Astrocyte (in vitro differentiated cells and primary cell): ENCODE measurements around the gene P4HB. TPM values are rescaled to one million over a fixed set of nuclear protein-coding genes. Genes with fewer than 3 reads are reported as not detected.
A peak's percentile ranks its signal among the peaks of the same experiment; 100 is the strongest.
"Not testable (repeated sequence)": the region's sequence is repeated elsewhere in the genome, so short reads cannot be mapped to it uniquely, and the experiment has no call there.

Experiments
- DNase-seq: peaks from one replicate; pipeline ENCODE4 v3.0.0-alpha.2; 2010; ENCODE audit warnings: low read depth
- FAIRE-seq: peaks from 2 replicates; lab custom pipeline; 2011; peaks lifted over from hg19 to GRCh38; lab: Jason Lieb, UNC
- H2AFZ ChIP-seq: 2 replicates; pipeline ENCODE4 v1.6.0; 2012; ENCODE audit warnings: low read depth, low read length, inconsistent platforms
- H3K27ac ChIP-seq: 2 replicates; pipeline ENCODE4 v1.5.1; 2011; ENCODE audit warnings: low read depth, low read length, inconsistent platforms
- H3K27me3 ChIP-seq: 2 replicates; pipeline ENCODE4 v1.6.0; 2011; ENCODE audit warnings: low read length, inconsistent platforms; ENCODE audit not compliant: insufficient read depth
- H3K36me3 ChIP-seq: 2 replicates; pipeline ENCODE4 v1.5.1; 2011; ENCODE audit warnings: low read length, inconsistent platforms; ENCODE audit not compliant: insufficient read depth
- H3K4me1 ChIP-seq: 2 replicates; pipeline ENCODE4 v1.5.1; 2011; ENCODE audit warnings: low read length, inconsistent platforms; ENCODE audit not compliant: insufficient read depth
- H3K4me2 ChIP-seq: 2 replicates; pipeline ENCODE4 v1.6.0; 2012; ENCODE audit warnings: low read length, inconsistent platforms
- H3K4me3 ChIP-seq: 2 replicates; pipeline ENCODE4 v1.5.1; 2011; ENCODE audit warnings: low read depth, mild to moderate bottlenecking, low read length, inconsistent platforms; ENCODE audit not compliant: insufficient read depth
- H3K79me2 ChIP-seq: 2 replicates; pipeline ENCODE4 v1.6.0; 2012; ENCODE audit warnings: mild to moderate bottlenecking, low read length, inconsistent platforms; ENCODE audit not compliant: insufficient read depth
- H3K9ac ChIP-seq: 2 replicates; pipeline ENCODE4 v1.6.0; 2012; ENCODE audit warnings: mild to moderate bottlenecking, low read length, inconsistent platforms
- H3K9me3 ChIP-seq: 2 replicates; pipeline ENCODE4 v1.5.1; 2012; ENCODE audit warnings: low read depth, mild to moderate bottlenecking, low read length, inconsistent platforms; ENCODE audit not compliant: insufficient read depth
- H4K20me1 ChIP-seq: 2 replicates; pipeline ENCODE4 v1.6.0; 2012; ENCODE audit warnings: low read length, inconsistent platforms; ENCODE audit not compliant: insufficient read depth
- H3K27ac Mint-ChIP-seq: one replicate; pipeline ENCODE4 v1.8.0; 2021; ENCODE audit warnings: mild to moderate bottlenecking, mixed read lengths; ENCODE audit not compliant: unreplicated experiment
- H3K27me3 Mint-ChIP-seq: one replicate; pipeline ENCODE4 v1.8.0; 2021; ENCODE audit warnings: low read depth, mixed read lengths; ENCODE audit not compliant: unreplicated experiment
- H3K36me3 Mint-ChIP-seq: one replicate; pipeline ENCODE4 v1.8.0; 2021; ENCODE audit warnings: low read depth, mixed read lengths; ENCODE audit not compliant: unreplicated experiment
- H3K4me1 Mint-ChIP-seq: one replicate; pipeline ENCODE4 v1.8.0; 2021; ENCODE audit warnings: low read depth, mixed read lengths; ENCODE audit not compliant: unreplicated experiment
- H3K4me3 Mint-ChIP-seq: one replicate; pipeline ENCODE4 v1.8.0; 2021; ENCODE audit warnings: mild to moderate bottlenecking, moderate library complexity, mixed read lengths; ENCODE audit not compliant: unreplicated experiment
- H3K9me3 Mint-ChIP-seq: one replicate; pipeline ENCODE4 v1.8.0; 2021; ENCODE audit warnings: mild to moderate bottlenecking, mixed read lengths; ENCODE audit not compliant: unreplicated experiment
- CTCF ChIP-seq: IDR thresholded peaks from 2 replicates; pipeline ENCODE4 v1.5.1; 2011; ENCODE audit warnings: low read depth, mild to moderate bottlenecking, inconsistent platforms, low read length, moderate library complexity; ENCODE audit not compliant: insufficient read depth
- EZH2 ChIP-seq: IDR thresholded peaks from 2 replicates; pipeline ENCODE4 v1.6.1; 2012; ENCODE audit warnings: mild to moderate bottlenecking, low read length, inconsistent platforms; ENCODE audit not compliant: insufficient read depth
- total RNA-seq: library from RNA; stranded (reverse); gene quantifications from 2 replicates; pipeline ENCODE4 v1.2.1, GENCODE V29; 2021

Gene P4HB
- total RNA-seq, 1 donor from 2014 or later: 1,268 TPM

- H3K36me3 Mint-ChIP-seq: peaks cover 13% of the 10 kb centered on the region
- Histone ChIP-seq H2AFZ (no peak overlapping the region), H3K4me2 (no peak overlapping the region), H3K27me3 (no peaks in the 10 kb centered on the region), H3K9me3 (no peaks in the 10 kb centered on the region), H4K20me1 (peaks cover 56% of the 10 kb centered on the region), H3K27ac (no peak overlapping the region), H3K4me1 (no peaks in the 10 kb centered on the region), H3K4me3 (no peak overlapping the region), H3K9ac (no peak overlapping the region), H3K36me3 (peaks cover 30% of the 10 kb centered on the region), H3K79me2 (no peaks in the 10 kb centered on the region)
- H3K4me1 Mint-ChIP-seq: no peaks in the 10 kb centered on the region
- no peaks in the 10 kb centered on the region for H3K27me3 Mint-ChIP-seq
- no peaks in the 10 kb centered on the region for H3K9me3 Mint-ChIP-seq
- FAIRE-seq: no peak
- no peak overlapping the region for H3K4me3 Mint-ChIP-seq
- no peak overlapping the region for H3K27ac Mint-ChIP-seq
- DNase-seq: no peak
- TF ChIP-seq EZH2 (no peak), CTCF (no peak)
Observed at GRCh38 chr17:81841866-81842265, 18.5 kb downstream of the P4HB start.

- Histone ChIP-seq H3K9ac (no peak overlapping the region), H3K36me3 (peaks cover 23% of the 10 kb centered on the region), H3K4me3 (no peak overlapping the region), H3K79me2 (no peaks in the 10 kb centered on the region), H3K27ac (no peak overlapping the region), H3K4me2 (no peak overlapping the region), H3K27me3 (no peaks in the 10 kb centered on the region), H3K4me1 (no peaks in the 10 kb centered on the region), H4K20me1 (peaks cover 48% of the 10 kb centered on the region), H3K9me3 (no peaks in the 10 kb centered on the region), H2AFZ (no peak overlapping the region)
- Mint-ChIP-seq H3K4me3 (no peak overlapping the region), H3K27ac (no peak overlapping the region), H3K9me3 (no peaks in the 10 kb centered on the region), H3K4me1 (no peaks in the 10 kb centered on the region), H3K36me3 (peaks cover 10% of the 10 kb centered on the region), H3K27me3 (no peaks in the 10 kb centered on the region)
- no peak for FAIRE-seq
- DNase-seq: no peak
- TF ChIP-seq CTCF (no peak), EZH2 (no peak)
Observed at GRCh38 chr17:81840826-81841778, 19.2 kb downstream of the P4HB start.

GRCh38 chr17:81840059-81840458, 20.3 kb downstream of the P4HB start:
- H3K9me3 ChIP-seq, H3K4me3 ChIP-seq, H3K79me2 ChIP-seq, H3K4me1 ChIP-seq, H2AFZ ChIP-seq, H3K9ac ChIP-seq, H3K4me3 Mint-ChIP-seq, H3K27me3 Mint-ChIP-seq, H3K27me3 ChIP-seq, FAIRE-seq, H3K9me3 Mint-ChIP-seq, H3K4me1 Mint-ChIP-seq, H3K36me3 Mint-ChIP-seq, H3K4me2 ChIP-seq, H3K27ac ChIP-seq, DNase-seq: not testable (repeated sequence)
- peak overlapping the region; percentile 72 for H3K27ac Mint-ChIP-seq
- Histone ChIP-seq H4K20me1 (peaks cover 40% of the 10 kb centered on the region), H3K36me3 (peaks cover 15% of the 10 kb centered on the region)
